Gastroesophageal sphincter (tissue), 3 donors: ENCODE measurements around the gene RAD51D.

Experiments
- EP300 ChIP-seq: sonication (generic); formaldehyde crosslinking; IDR thresholded peaks from one replicate; pipeline ENCODE4 v1.6.1; 2017; ENCODE audit warnings: antibody characterized with exemption, mild to moderate bottlenecking
- POLR2A ChIP-seq, 2 donors: fragments of 450-650 bp; IDR thresholded peaks; one replicate each; pipeline ENCODE4 v1.6.1; 2017; ENCODE audit warnings: antibody characterized with exemption in 2 of 2, mild to moderate bottlenecking in 2 of 2, moderate library complexity in 1 of 2
- TF ChIP-seq, protein P1 (sequence below), 4 experiments: fragments of 200-600 bp in 2 of 4; fragments of 450-650 bp in 2 of 4; sonication (generic) in 1 of 4; IDR thresholded peaks; one replicate each; pipeline ENCODE4 v1.5.1; 2017 to 2019; ENCODE audit warnings: antibody characterized with exemption in 4 of 4, mild to moderate bottlenecking in 2 of 4, moderate library complexity in 2 of 4

DNA sequence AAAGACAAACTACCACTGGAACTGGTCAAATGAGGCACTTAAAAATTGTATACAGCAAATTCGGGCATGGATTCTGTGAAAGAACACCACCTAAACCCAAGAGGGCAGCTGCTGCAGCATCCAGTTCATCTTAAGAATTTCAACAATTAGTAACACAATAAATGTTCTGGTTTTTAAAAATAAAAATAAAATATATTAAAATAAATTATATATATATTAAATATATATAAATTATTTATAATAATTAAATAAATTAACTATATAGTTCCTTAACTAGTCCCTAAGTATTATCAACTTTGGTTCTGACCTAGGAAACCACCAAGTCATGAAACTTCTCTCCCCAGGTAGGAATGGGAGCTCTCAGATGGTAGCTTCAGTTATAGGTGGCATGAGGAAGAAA lies 42.8 kb downstream of the RAD51D start:
- no peak for TF ChIP-seq POLR2A (IDR thresholded peaks at IDR 0.05)
- TF ChIP-seq, protein P1, sequence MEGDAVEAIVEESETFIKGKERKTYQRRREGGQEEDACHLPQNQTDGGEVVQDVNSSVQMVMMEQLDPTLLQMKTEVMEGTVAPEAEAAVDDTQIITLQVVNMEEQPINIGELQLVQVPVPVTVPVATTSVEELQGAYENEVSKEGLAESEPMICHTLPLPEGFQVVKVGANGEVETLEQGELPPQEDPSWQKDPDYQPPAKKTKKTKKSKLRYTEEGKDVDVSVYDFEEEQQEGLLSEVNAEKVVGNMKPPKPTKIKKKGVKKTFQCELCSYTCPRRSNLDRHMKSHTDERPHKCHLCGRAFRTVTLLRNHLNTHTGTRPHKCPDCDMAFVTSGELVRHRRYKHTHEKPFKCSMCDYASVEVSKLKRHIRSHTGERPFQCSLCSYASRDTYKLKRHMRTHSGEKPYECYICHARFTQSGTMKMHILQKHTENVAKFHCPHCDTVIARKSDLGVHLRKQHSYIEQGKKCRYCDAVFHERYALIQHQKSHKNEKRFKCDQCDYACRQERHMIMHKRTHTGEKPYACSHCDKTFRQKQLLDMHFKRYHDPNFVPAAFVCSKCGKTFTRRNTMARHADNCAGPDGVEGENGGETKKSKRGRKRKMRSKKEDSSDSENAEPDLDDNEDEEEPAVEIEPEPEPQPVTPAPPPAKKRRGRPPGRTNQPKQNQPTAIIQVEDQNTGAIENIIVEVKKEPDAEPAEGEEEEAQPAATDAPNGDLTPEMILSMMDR (IDR thresholded peaks at IDR 0.05): no peak
- no peak for TF ChIP-seq EP300
